Nephron progenitor cell (in vitro differentiated cells): ENCODE data around the gene ERG.
A peak's percentile ranks its signal among the peaks of the same experiment; 100 is the strongest.

Source experiments
- DNase-seq: peaks from one replicate; pipeline ENCODE4 v3.0.0; 2021
- H3K27ac Mint-ChIP-seq: 2 replicates; pipeline ENCODE4 v1.8.0; 2021; ENCODE audit warnings: mild to moderate bottlenecking, moderate library complexity, mixed read lengths
- H3K27me3 Mint-ChIP-seq: 2 replicates; pipeline ENCODE4 v1.8.0; 2021; ENCODE audit warnings: mild to moderate bottlenecking, low read depth, mixed read lengths; ENCODE audit not compliant: poor library complexity
- H3K36me3 Mint-ChIP-seq: 2 replicates; pipeline ENCODE4 v1.8.0; 2021; ENCODE audit warnings: low read depth, mixed read lengths
- H3K4me1 Mint-ChIP-seq: 2 replicates; pipeline ENCODE4 v1.8.0; 2021; ENCODE audit warnings: mixed read lengths
- H3K4me3 Mint-ChIP-seq: 2 replicates; pipeline ENCODE4 v1.8.0; 2021; ENCODE audit warnings: mild to moderate bottlenecking, moderate library complexity, mixed read lengths
- H3K9me3 Mint-ChIP-seq: 2 replicates; pipeline ENCODE4 v1.8.0; 2021; ENCODE audit warnings: mild to moderate bottlenecking, moderate library complexity, mixed read lengths
- TF ChIP-seq, protein P1 (sequence below): fragments of 200-600 bp; sonication (generic); IDR thresholded peaks from 2 replicates; pipeline ENCODE4 v1.5.0; 2021; ENCODE audit warnings: antibody characterized with exemption

The ERG gene

DNA sequence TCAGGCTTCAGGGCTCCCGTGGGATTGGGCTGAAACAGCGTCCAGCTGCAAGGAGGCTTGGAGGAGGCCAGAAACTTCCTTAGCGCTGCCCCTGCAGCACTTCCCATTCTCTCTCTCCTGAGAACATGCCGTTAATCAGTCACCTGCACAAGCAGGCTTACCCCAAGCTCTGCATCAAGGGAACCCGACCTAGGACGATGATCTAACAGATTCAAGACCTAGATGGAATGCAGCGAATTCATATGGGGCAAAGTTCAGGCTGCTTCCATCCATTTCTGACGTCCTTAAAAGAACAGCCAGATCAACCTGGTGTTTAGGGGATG, 114.1 kb downstream of the ERG start:
- Mint-ChIP-seq H3K36me3 (no peaks in the 10 kb centered on the region), H3K4me3 (no peak overlapping the region), H3K27me3 (peaks cover 3% of the 10 kb centered on the region), H3K4me1 (peaks cover 19% of the 10 kb centered on the region), H3K9me3 (no peaks in the 10 kb centered on the region), H3K27ac (no peak overlapping the region)
- no peak for DNase-seq
- TF ChIP-seq, protein P1, sequence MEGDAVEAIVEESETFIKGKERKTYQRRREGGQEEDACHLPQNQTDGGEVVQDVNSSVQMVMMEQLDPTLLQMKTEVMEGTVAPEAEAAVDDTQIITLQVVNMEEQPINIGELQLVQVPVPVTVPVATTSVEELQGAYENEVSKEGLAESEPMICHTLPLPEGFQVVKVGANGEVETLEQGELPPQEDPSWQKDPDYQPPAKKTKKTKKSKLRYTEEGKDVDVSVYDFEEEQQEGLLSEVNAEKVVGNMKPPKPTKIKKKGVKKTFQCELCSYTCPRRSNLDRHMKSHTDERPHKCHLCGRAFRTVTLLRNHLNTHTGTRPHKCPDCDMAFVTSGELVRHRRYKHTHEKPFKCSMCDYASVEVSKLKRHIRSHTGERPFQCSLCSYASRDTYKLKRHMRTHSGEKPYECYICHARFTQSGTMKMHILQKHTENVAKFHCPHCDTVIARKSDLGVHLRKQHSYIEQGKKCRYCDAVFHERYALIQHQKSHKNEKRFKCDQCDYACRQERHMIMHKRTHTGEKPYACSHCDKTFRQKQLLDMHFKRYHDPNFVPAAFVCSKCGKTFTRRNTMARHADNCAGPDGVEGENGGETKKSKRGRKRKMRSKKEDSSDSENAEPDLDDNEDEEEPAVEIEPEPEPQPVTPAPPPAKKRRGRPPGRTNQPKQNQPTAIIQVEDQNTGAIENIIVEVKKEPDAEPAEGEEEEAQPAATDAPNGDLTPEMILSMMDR, result no peak

DNA sequence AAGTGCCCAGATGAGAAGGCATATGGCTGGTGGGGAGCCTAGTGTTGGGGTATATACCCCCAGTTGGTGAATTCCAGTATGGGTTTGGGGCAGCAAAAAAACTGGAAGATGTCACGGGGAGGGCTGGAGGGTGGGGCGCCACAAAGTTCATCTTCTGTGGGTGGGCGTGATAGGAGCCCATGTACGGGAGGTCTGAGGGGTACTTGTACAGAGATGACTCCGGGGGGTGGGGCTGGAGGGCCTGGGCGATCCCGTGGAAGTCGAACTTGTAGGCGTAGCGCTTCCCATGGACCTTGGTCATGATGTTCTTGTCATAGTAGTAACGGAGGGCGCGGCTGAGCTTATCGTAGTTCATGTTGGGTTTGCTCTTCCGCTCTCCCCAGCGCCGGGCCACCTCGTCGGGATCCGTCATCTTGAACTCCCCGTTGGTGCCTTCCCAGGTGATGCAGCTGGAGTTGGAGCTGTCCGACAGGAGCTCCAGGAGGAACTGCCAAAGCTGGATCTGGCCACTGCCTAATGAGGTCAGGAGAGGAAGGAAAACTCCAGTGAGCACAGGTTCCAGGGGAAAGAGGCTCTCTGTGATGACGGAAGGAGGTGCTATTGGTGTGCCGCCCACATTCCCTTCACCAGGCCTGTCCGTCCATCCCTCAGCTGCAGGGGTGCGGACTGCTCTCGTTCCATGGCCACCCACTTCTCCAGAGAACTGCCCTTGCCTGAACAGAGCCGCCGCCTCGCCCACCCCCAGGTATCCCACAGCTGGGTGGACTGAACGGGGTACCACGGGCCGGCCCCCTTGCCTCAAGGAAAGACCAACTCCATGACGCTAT, 114.7 kb downstream of the ERG start:
- peak; percentile 7 for DNase-seq
- Mint-ChIP-seq H3K4me1 (peaks cover 19% of the 10 kb centered on the region), H3K9me3 (no peaks in the 10 kb centered on the region), H3K27me3 (peaks cover 3% of the 10 kb centered on the region), H3K36me3 (no peaks in the 10 kb centered on the region), H3K4me3 (no peak overlapping the region), H3K27ac (no peak overlapping the region)
- TF ChIP-seq, protein P1, result no peak

DNA sequence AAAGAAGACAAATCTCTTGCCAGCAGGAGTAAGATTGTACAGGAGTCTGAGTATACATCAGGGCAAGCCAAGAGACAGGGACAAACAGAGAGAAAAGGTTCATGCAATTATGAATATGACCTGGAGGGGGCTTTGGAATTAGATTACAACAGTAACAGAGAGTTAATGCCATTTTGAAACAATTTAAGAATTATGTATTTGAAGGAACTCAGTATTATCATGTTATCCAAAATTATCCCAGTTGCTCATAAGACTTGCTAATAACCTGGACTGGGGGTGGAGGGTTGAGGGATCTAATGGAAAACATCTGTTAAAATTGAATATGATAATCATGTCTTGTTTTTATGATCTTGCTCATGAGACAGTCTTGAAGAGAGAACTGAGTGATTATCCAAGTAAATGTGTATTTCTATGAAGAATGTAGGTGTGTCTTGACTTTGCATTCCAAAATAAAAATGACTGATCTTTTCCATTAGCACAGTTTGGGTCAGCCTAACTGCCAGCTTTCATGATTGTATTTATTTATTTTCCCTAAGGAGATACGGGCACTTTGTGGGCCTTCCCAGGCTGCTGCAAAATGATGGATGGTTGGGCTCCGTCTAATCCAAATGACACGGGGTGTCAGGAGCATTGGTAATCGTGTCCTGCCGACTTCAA, 117.7 kb downstream of the ERG start:
- TF ChIP-seq, protein P1, result peak; percentile 30
- Mint-ChIP-seq H3K27ac (peak overlapping the region; percentile 30), H3K36me3 (no peaks in the 10 kb centered on the region), H3K4me1 (peaks cover 15% of the 10 kb centered on the region), H3K4me3 (no peak overlapping the region), H3K27me3 (peaks cover 3% of the 10 kb centered on the region), H3K9me3 (no peaks in the 10 kb centered on the region)
- DNase-seq, result no peak

DNA sequence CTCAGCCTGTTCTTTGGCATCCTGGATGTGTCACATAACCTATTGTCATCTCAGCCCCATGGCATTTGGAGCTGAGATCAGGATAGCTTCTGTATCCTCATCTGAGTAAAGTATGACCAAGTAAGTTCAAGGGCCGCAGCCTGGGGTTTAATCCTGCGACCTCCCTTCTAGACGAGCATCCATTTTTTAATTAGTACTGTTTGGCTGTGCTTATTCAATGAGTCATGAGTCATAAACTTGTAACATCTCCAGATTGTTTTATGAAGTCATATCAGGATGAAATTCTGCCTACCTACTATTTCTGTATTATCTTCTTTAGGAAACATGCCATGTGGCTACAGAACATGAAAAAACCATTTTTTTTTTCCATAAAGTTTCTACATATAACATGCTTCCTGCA, 119.1 kb downstream of the ERG start:
- Mint-ChIP-seq H3K4me3 (no peak overlapping the region), H3K9me3 (peaks cover 7% of the 10 kb centered on the region), H3K4me1 (peaks cover 11% of the 10 kb centered on the region), H3K27me3 (peaks cover 3% of the 10 kb centered on the region), H3K27ac (no peak overlapping the region), H3K36me3 (no peaks in the 10 kb centered on the region)
- DNase-seq, result no peak
- TF ChIP-seq, protein P1, result no peak

DNA sequence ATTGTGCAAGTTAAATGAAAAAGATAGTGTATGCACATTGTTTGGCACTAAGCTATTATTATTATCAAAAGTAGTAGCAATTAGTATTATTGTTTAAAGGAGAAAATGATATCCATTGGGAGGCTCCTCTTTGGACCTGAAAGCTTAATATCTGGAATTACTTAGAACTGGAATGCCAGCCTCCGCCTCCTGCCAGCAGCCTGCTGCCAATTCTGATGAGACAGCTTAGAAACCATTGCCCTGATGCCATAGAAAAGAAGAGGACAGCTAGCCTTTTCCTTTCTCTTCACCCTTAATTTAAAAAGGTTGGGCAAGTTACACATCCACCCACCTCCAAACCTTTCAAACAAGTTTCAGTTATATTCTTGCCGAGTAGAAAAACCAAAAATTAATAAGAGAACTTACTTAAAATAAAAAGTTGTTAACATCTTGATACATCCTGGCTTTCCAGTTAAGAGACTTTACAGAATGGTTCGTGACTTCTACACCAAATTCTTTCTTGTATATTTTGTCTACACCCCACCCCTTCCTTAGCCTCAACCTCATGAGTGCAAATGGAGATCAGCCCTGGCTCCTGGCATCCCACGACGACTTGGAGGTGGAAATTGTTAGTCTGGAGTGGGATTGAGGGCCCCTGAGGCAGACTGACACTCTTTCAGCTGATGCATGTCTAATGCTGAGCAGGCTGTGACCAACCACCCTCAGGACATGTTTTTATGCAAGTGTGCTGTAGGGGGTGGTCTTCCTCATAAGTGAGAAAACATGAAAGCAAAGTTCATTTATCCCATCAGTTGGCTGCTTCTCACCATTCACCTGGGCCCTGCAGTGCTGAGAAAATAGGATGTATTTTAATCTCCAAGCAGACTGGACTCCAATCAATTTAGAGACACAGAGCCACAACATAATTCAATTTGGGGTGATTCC, 120.8 kb downstream of the ERG start:
- DNase-seq, result no peak
- Mint-ChIP-seq H3K9me3 (peaks cover 22% of the 10 kb centered on the region), H3K27ac (no peak overlapping the region), H3K36me3 (no peaks in the 10 kb centered on the region), H3K4me3 (no peak overlapping the region), H3K27me3 (peaks cover 3% of the 10 kb centered on the region), H3K4me1 (peaks cover 10% of the 10 kb centered on the region)
- TF ChIP-seq, protein P1, result no peak
